ENCODE results near the gene EGFL6. TPM values are rescaled to one million over a fixed set of nuclear protein-coding genes. Genes with fewer than 3 reads are reported as not detected.

Gene EGFL6
- total and polyA plus RNA-seq, 2 of the 4 experiments (the other 2 are of a cell fraction) = not detected

GRCh38 chrX:13540602-13541001 is 28.8 kb upstream of the EGFL6 start:
- no peak overlapping the region for H2AFZ ChIP-seq (replicated peaks; ENCODE audit: low read length, poor library complexity)
- BruUV-seq (replicated peaks) = no TSS peak
- H3K4me3 ChIP-seq (ENCODE audit: insufficient read depth, low read depth, low read length) = no peak overlapping the region
- no peak overlapping the region for H2BK120ac ChIP-seq (ENCODE audit: low read depth, low read length)
- no peak overlapping the region for H3K23ac ChIP-seq (ENCODE audit: low read depth, low read length)
- H4K91ac ChIP-seq (ENCODE audit: insufficient read depth, low read depth, low read length) = no peak overlapping the region
- no peak overlapping the region; the same call in 1 of the 2 replicates for H4K5ac ChIP-seq (ENCODE audit: low read depth, low read length)
- no peak overlapping the region; the same call in 1 of the 2 replicates for H3K18ac ChIP-seq (ENCODE audit: low read depth, low read length)
- no peak overlapping the region for H2AK5ac ChIP-seq (ENCODE audit: low read depth, low read length)
- no peak overlapping the region for H2AK9ac ChIP-seq (replicated peaks; ENCODE audit: low read depth, low read length, poor library complexity)
- H3K14ac ChIP-seq (replicated peaks; ENCODE audit: low read depth, low read length) = no peak overlapping the region
- H3K79me1 ChIP-seq (ENCODE audit: low read depth in 1 of 2, low read length in 2 of 2) = no peaks in the 10 kb centered on the region
- H3K36me3 ChIP-seq (ENCODE audit: control insufficient read depth, insufficient read depth, low read length) = no peaks in the 10 kb centered on the region
- no peak overlapping the region for H3K4ac ChIP-seq (ENCODE audit: low read depth, low read length)
- no peak for TF ChIP-seq MAZ (IDR thresholded peaks at IDR 0.05; ENCODE audit: borderline replicate concordance, low read depth, low read length)
- TF ChIP-seq, protein P1, sequence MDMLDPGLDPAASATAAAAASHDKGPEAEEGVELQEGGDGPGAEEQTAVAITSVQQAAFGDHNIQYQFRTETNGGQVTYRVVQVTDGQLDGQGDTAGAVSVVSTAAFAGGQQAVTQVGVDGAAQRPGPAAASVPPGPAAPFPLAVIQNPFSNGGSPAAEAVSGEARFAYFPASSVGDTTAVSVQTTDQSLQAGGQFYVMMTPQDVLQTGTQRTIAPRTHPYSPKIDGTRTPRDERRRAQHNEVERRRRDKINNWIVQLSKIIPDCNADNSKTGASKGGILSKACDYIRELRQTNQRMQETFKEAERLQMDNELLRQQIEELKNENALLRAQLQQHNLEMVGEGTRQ (IDR thresholded peaks at IDR 0.05; ENCODE audit: low read depth, low read length) = no peak
- TF ChIP-seq MXI1 (IDR thresholded peaks at IDR 0.05; ENCODE audit: borderline replicate concordance, low read depth, low read length) = no peak
- TF ChIP-seq MAFK (IDR thresholded peaks at IDR 0.05; ENCODE audit: low read depth, low read length) = no peak
- no peak for TF ChIP-seq FOS (IDR thresholded peaks at IDR 0.05; ENCODE audit: low read depth, low read length)
- no peak for TF ChIP-seq NFE2L2 (IDR thresholded peaks at IDR 0.05; ENCODE audit: low read depth, low read length)
- TF ChIP-seq BHLHE40 (IDR thresholded peaks at IDR 0.05; ENCODE audit: low read depth, low read length) = no peak
- TF ChIP-seq POLR2A (IDR thresholded peaks at IDR 0.05; ENCODE audit: low read depth, low read length) = no peak
- TF ChIP-seq RCOR1 (IDR thresholded peaks at IDR 0.05; ENCODE audit: insufficient replicate concordance, low read length) = no peak
- TF ChIP-seq CHD1 (IDR thresholded peaks at IDR 0.05; ENCODE audit: low read depth, low read length) = no peak
- no peak for TF ChIP-seq RFX5 (IDR thresholded peaks at IDR 0.05; ENCODE audit: low read depth, low read length)
- TF ChIP-seq SMC3 (IDR thresholded peaks at IDR 0.05; ENCODE audit: low read depth, low read length) = no peak
- no peak for TF ChIP-seq ELK1 (IDR thresholded peaks at IDR 0.05; ENCODE audit: borderline replicate concordance, low read depth, low read length)
- TF ChIP-seq CEBPB (IDR thresholded peaks at IDR 0.05; ENCODE audit: low read depth, low read length) = no peak
- TF ChIP-seq CTCF (conservative IDR thresholded peaks at IDR 0.05; ENCODE audit: low read depth, low read length) = no peak
- TF ChIP-seq RAD21 (IDR thresholded peaks at IDR 0.05; ENCODE audit: low read length) = no peak
- no peak overlapping the region for H4K8ac ChIP-seq (ENCODE audit: low read depth in 2 of 2, low read length in 2 of 2)
- DNase-seq (no peak), ATAC-seq (ENCODE audit: low read depth) (peak; percentile 70)
- no CpG with 5 or more reads among the region's 2 CpGs for WGBS, 2 experiments (ENCODE audit: extremely low coverage in 2 of 2, insufficient read length in 1 of 2)
- ChIA-PET POLR2A (ENCODE audit: unreplicated experiment) (no interaction called here), CTCF (no interaction called here)
- H3K4me1 ChIP-seq (ENCODE audit: control insufficient read depth, insufficient read depth, low read length) = peaks cover 2% of the 10 kb centered on the region; the same call in 1 of the 2 replicates
- no peak overlapping the region for H2BK5ac ChIP-seq (ENCODE audit: low read depth, low read length, poor library complexity, severe bottlenecking)
- no peak overlapping the region for H2BK15ac ChIP-seq (ENCODE audit: low read depth, low read length)
- H3K9ac ChIP-seq (ENCODE audit: low read depth, low read length) = no peak overlapping the region
- no peaks in the 10 kb centered on the region for H4K20me1 ChIP-seq (ENCODE audit: insufficient read depth, low read length)
- no peaks in the 10 kb centered on the region for H3K9me1 ChIP-seq (ENCODE audit: insufficient read depth, low read length)
- no peak overlapping the region for H3K56ac ChIP-seq (ENCODE audit: extremely low read depth, insufficient read depth, low read length)
- no peak overlapping the region for H3K4me2 ChIP-seq (ENCODE audit: low read depth, low read length)
- no peak overlapping the region for H2BK20ac ChIP-seq (ENCODE audit: low read depth, low read length)
- dilution Hi-C loops (cut with HindIII; ENCODE audit: low sequenced_read_pairs, unreplicated experiment) = no loop called here
- H3K27ac ChIP-seq (ENCODE audit: insufficient read depth, low read length) = no peak overlapping the region
- no peaks in the 10 kb centered on the region for H3K9me3 ChIP-seq (ENCODE audit: control insufficient read depth, insufficient read depth, low read length)
- peaks cover 15% of the 10 kb centered on the region for H3K27me3 ChIP-seq (ENCODE audit: control insufficient read depth, insufficient read depth, low read length)
- intact Hi-C loops (cut with micrococcal nuclease) = no loop called here
- in situ Hi-C loops (cut with MboI; ENCODE audit: low sequenced_read_pairs) = no loop called here

Data from IMR-90 (cell line).